Vagina (tissue), 2 donors: ENCODE measurements around the gene TSGA10IP.

Experiments
- CTCF ChIP-seq, 3 experiments: fragments of 450-650 bp in 2 of 3; fragments of 200-600 bp in 1 of 3; sonication (generic) in 1 of 3; IDR thresholded peaks; one replicate each; pipeline ENCODE4 v1.5.1; 2017 to 2019; ENCODE audit warnings: antibody characterized with exemption in 3 of 3, mild to moderate bottlenecking in 2 of 3, moderate library complexity in 2 of 3
- POLR2A ChIP-seq, 2 donors: fragments of 450-650 bp; IDR thresholded peaks; one replicate each; pipeline ENCODE4 v1.6.1; 2017; ENCODE audit warnings: antibody characterized with exemption in 2 of 2, mild to moderate bottlenecking in 2 of 2, moderate library complexity in 2 of 2

GRCh38 chr11:65903715-65904114, 41.6 kb upstream of the TSGA10IP start:
- TF ChIP-seq CTCF (IDR thresholded peaks at IDR 0.05) (no peak), POLR2A (IDR thresholded peaks at IDR 0.05) (no peak)
